Measurements from ENCODE around the gene TMEM186.

DNA sequence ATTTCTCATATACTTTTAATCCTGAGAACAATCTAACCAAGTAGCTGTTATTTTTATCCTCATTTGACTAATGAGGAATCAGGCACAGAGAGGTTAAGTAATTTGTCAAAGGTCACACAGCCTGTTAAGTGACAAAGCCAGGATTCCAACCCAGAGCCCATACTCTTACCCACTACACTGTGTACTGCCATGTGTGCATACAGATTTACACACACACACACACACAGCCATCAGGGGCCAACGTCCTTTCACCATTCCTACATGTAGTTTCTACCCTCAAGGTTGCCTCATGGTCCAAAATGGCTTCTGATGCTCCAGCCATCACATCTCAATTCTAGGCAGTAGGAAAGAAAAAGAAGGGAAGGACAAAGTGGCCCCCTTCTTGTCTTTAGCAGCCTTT lies 22.1 kb downstream of the TMEM186 start:
- TF ChIP-seq, protein P1, sequence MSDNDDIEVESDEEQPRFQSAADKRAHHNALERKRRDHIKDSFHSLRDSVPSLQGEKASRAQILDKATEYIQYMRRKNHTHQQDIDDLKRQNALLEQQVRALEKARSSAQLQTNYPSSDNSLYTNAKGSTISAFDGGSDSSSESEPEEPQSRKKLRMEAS (IDR thresholded peaks at IDR 0.05; ENCODE audit: low read depth) = no peak
- no peak for TF ChIP-seq FOXJ3 (CRISPR knock-in tag; IDR thresholded peaks at IDR 0.05)
- TF ChIP-seq FOXM1 (IDR thresholded peaks at IDR 0.05; ENCODE audit: low read depth) = no peak
- TF ChIP-seq TAF1 (IDR thresholded peaks at IDR 0.05; ENCODE audit: borderline replicate concordance, low read depth, low read length) = no peak
- no peak for TF ChIP-seq GATA2 (CRISPR knock-in tag; IDR thresholded peaks at IDR 0.05)
- TF ChIP-seq, protein P2, sequence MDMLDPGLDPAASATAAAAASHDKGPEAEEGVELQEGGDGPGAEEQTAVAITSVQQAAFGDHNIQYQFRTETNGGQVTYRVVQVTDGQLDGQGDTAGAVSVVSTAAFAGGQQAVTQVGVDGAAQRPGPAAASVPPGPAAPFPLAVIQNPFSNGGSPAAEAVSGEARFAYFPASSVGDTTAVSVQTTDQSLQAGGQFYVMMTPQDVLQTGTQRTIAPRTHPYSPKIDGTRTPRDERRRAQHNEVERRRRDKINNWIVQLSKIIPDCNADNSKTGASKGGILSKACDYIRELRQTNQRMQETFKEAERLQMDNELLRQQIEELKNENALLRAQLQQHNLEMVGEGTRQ (IDR thresholded peaks at IDR 0.05; ENCODE audit: borderline replicate concordance, low read depth, low read length) = no peak
- TF ChIP-seq RFX5 (IDR thresholded peaks at IDR 0.05; ENCODE audit: low read length) = no peak
- TF ChIP-seq RAD21 (IDR thresholded peaks at IDR 0.05; ENCODE audit: low read length) = no peak
- TF ChIP-seq, protein P3, sequence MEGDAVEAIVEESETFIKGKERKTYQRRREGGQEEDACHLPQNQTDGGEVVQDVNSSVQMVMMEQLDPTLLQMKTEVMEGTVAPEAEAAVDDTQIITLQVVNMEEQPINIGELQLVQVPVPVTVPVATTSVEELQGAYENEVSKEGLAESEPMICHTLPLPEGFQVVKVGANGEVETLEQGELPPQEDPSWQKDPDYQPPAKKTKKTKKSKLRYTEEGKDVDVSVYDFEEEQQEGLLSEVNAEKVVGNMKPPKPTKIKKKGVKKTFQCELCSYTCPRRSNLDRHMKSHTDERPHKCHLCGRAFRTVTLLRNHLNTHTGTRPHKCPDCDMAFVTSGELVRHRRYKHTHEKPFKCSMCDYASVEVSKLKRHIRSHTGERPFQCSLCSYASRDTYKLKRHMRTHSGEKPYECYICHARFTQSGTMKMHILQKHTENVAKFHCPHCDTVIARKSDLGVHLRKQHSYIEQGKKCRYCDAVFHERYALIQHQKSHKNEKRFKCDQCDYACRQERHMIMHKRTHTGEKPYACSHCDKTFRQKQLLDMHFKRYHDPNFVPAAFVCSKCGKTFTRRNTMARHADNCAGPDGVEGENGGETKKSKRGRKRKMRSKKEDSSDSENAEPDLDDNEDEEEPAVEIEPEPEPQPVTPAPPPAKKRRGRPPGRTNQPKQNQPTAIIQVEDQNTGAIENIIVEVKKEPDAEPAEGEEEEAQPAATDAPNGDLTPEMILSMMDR (IDR thresholded peaks at IDR 0.05) = no peak
- TF ChIP-seq JUND (IDR thresholded peaks at IDR 0.05) = no peak
- no peak for TF ChIP-seq TEAD4 (IDR thresholded peaks at IDR 0.05; ENCODE audit: borderline replicate concordance, insufficient read depth)
- no peak for TF ChIP-seq GABPA (IDR thresholded peaks at IDR 0.05; ENCODE audit: low read depth)
- TF ChIP-seq, protein P4, sequence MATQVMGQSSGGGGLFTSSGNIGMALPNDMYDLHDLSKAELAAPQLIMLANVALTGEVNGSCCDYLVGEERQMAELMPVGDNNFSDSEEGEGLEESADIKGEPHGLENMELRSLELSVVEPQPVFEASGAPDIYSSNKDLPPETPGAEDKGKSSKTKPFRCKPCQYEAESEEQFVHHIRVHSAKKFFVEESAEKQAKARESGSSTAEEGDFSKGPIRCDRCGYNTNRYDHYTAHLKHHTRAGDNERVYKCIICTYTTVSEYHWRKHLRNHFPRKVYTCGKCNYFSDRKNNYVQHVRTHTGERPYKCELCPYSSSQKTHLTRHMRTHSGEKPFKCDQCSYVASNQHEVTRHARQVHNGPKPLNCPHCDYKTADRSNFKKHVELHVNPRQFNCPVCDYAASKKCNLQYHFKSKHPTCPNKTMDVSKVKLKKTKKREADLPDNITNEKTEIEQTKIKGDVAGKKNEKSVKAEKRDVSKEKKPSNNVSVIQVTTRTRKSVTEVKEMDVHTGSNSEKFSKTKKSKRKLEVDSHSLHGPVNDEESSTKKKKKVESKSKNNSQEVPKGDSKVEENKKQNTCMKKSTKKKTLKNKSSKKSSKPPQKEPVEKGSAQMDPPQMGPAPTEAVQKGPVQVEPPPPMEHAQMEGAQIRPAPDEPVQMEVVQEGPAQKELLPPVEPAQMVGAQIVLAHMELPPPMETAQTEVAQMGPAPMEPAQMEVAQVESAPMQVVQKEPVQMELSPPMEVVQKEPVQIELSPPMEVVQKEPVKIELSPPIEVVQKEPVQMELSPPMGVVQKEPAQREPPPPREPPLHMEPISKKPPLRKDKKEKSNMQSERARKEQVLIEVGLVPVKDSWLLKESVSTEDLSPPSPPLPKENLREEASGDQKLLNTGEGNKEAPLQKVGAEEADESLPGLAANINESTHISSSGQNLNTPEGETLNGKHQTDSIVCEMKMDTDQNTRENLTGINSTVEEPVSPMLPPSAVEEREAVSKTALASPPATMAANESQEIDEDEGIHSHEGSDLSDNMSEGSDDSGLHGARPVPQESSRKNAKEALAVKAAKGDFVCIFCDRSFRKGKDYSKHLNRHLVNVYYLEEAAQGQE (IDR thresholded peaks at IDR 0.05; ENCODE audit: low read depth, low read length) = no peak
